Astrocyte (in vitro differentiated cells and primary cell): ENCODE data around the gene ANKRD33B. TPM values are rescaled to one million over a fixed set of nuclear protein-coding genes. Genes with fewer than 3 reads are reported as not detected.

Source experiments
- DNase-seq: peaks from one replicate; pipeline ENCODE4 v3.0.0-alpha.2; 2010; ENCODE audit warnings: low read depth
- FAIRE-seq: peaks from 2 replicates; lab custom pipeline; 2011; peaks lifted over from hg19 to GRCh38; lab: Jason Lieb, UNC
- H2AFZ ChIP-seq: 2 replicates; pipeline ENCODE4 v1.6.0; 2012; ENCODE audit warnings: low read depth, low read length, inconsistent platforms
- H3K27ac ChIP-seq: 2 replicates; pipeline ENCODE4 v1.5.1; 2011; ENCODE audit warnings: low read depth, low read length, inconsistent platforms
- H3K27me3 ChIP-seq: 2 replicates; pipeline ENCODE4 v1.6.0; 2011; ENCODE audit warnings: low read length, inconsistent platforms; ENCODE audit not compliant: insufficient read depth
- H3K36me3 ChIP-seq: 2 replicates; pipeline ENCODE4 v1.5.1; 2011; ENCODE audit warnings: low read length, inconsistent platforms; ENCODE audit not compliant: insufficient read depth
- H3K4me1 ChIP-seq: 2 replicates; pipeline ENCODE4 v1.5.1; 2011; ENCODE audit warnings: low read length, inconsistent platforms; ENCODE audit not compliant: insufficient read depth
- H3K4me2 ChIP-seq: 2 replicates; pipeline ENCODE4 v1.6.0; 2012; ENCODE audit warnings: low read length, inconsistent platforms
- H3K4me3 ChIP-seq: 2 replicates; pipeline ENCODE4 v1.5.1; 2011; ENCODE audit warnings: low read depth, mild to moderate bottlenecking, low read length, inconsistent platforms; ENCODE audit not compliant: insufficient read depth
- H3K79me2 ChIP-seq: 2 replicates; pipeline ENCODE4 v1.6.0; 2012; ENCODE audit warnings: mild to moderate bottlenecking, low read length, inconsistent platforms; ENCODE audit not compliant: insufficient read depth
- H3K9ac ChIP-seq: 2 replicates; pipeline ENCODE4 v1.6.0; 2012; ENCODE audit warnings: mild to moderate bottlenecking, low read length, inconsistent platforms
- H3K9me3 ChIP-seq: 2 replicates; pipeline ENCODE4 v1.5.1; 2012; ENCODE audit warnings: low read depth, mild to moderate bottlenecking, low read length, inconsistent platforms; ENCODE audit not compliant: insufficient read depth
- H4K20me1 ChIP-seq: 2 replicates; pipeline ENCODE4 v1.6.0; 2012; ENCODE audit warnings: low read length, inconsistent platforms; ENCODE audit not compliant: insufficient read depth
- H3K27ac Mint-ChIP-seq: one replicate; pipeline ENCODE4 v1.8.0; 2021; ENCODE audit warnings: mild to moderate bottlenecking, mixed read lengths; ENCODE audit not compliant: unreplicated experiment
- H3K27me3 Mint-ChIP-seq: one replicate; pipeline ENCODE4 v1.8.0; 2021; ENCODE audit warnings: low read depth, mixed read lengths; ENCODE audit not compliant: unreplicated experiment
- H3K36me3 Mint-ChIP-seq: one replicate; pipeline ENCODE4 v1.8.0; 2021; ENCODE audit warnings: low read depth, mixed read lengths; ENCODE audit not compliant: unreplicated experiment
- H3K4me1 Mint-ChIP-seq: one replicate; pipeline ENCODE4 v1.8.0; 2021; ENCODE audit warnings: low read depth, mixed read lengths; ENCODE audit not compliant: unreplicated experiment
- H3K4me3 Mint-ChIP-seq: one replicate; pipeline ENCODE4 v1.8.0; 2021; ENCODE audit warnings: mild to moderate bottlenecking, moderate library complexity, mixed read lengths; ENCODE audit not compliant: unreplicated experiment
- H3K9me3 Mint-ChIP-seq: one replicate; pipeline ENCODE4 v1.8.0; 2021; ENCODE audit warnings: mild to moderate bottlenecking, mixed read lengths; ENCODE audit not compliant: unreplicated experiment
- CTCF ChIP-seq: IDR thresholded peaks from 2 replicates; pipeline ENCODE4 v1.5.1; 2011; ENCODE audit warnings: low read depth, mild to moderate bottlenecking, inconsistent platforms, low read length, moderate library complexity; ENCODE audit not compliant: insufficient read depth
- EZH2 ChIP-seq: IDR thresholded peaks from 2 replicates; pipeline ENCODE4 v1.6.1; 2012; ENCODE audit warnings: mild to moderate bottlenecking, low read length, inconsistent platforms; ENCODE audit not compliant: insufficient read depth
- total RNA-seq: library from RNA; stranded (reverse); gene quantifications from 2 replicates; pipeline ENCODE4 v1.2.1, GENCODE V29; 2021

Gene ANKRD33B
- total RNA-seq, 1 donor from 2014 or later, result 22.7 TPM

DNA sequence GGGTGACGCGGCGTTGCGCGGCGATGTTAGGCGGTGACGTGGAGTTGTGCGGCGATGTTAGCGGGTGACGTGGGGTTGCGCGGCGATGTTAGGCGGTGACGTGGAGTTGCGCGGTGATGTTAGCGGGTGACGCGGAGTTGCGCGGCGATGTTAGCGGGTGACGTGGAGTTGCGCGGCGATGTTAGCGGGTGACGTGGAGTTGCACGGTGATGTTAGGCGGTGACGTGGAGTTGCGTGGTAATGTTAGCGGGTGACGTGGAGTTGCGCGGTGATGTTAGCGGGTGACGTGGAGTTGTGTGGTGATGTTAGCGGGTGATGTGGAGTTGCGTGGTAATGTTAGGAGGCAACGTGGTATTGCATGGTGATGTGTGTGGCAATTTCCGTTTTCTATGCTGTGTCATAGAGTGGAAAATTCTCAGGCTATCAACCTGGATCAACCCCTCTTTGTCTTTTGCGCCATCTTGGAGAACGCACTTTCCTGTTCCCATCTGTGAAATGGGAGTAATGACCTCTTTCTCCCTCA, 76.0 kb downstream of the ANKRD33B start:
- DNase-seq, result no peak
- peaks cover 9% of the 10 kb centered on the region for H3K36me3 Mint-ChIP-seq
- Histone ChIP-seq H3K4me3 (no peak overlapping the region), H3K27ac (no peak overlapping the region), H3K4me2 (no peak overlapping the region), H3K4me1 (peaks cover 15% of the 10 kb centered on the region), H2AFZ (no peak overlapping the region), H3K79me2 (no peaks in the 10 kb centered on the region), H4K20me1 (peaks cover 6% of the 10 kb centered on the region), H3K9me3 (peaks cover 3% of the 10 kb centered on the region), H3K27me3 (no peaks in the 10 kb centered on the region), H3K9ac (no peak overlapping the region), H3K36me3 (no peaks in the 10 kb centered on the region)
- H3K9me3 Mint-ChIP-seq, result peaks cover 4% of the 10 kb centered on the region
- peaks cover 23% of the 10 kb centered on the region for H3K4me1 Mint-ChIP-seq
- no peak overlapping the region for H3K27ac Mint-ChIP-seq
- TF ChIP-seq CTCF (no peak), EZH2 (no peak)
- H3K27me3 Mint-ChIP-seq, result no peaks in the 10 kb centered on the region
- FAIRE-seq, result no peak
- H3K4me3 Mint-ChIP-seq, result no peak overlapping the region

DNA sequence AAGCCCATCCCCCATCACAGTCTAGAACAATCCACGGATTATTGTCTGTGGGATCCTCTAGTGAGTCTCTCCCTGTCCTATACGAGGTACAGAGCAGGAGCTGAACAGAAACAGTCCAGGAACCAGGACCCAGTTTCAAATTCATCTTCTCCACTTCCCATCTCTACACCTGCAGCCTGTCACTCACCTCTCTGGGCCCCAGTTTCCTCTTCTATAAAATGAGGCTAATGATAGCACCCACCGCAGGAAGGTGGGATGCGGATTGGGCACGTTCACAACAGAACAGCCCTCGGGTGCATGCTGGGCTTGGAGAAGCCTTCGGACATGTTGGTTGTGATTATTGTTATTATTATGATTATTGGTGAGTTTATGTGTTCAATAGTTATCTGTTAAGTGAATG, 78.5 kb downstream of the ANKRD33B start:
- Mint-ChIP-seq H3K4me1 (peaks cover 9% of the 10 kb centered on the region), H3K9me3 (peaks cover 4% of the 10 kb centered on the region)
- no peak for FAIRE-seq

More for the DNA sequence above, 78.5 kb downstream of the ANKRD33B start:
- Histone ChIP-seq H3K9ac (no peak overlapping the region), H3K9me3 (peaks cover 3% of the 10 kb centered on the region), H3K4me1 (no peaks in the 10 kb centered on the region), H3K36me3 (no peaks in the 10 kb centered on the region), H3K4me3 (no peak overlapping the region), H3K27me3 (no peaks in the 10 kb centered on the region), H2AFZ (no peak overlapping the region), H4K20me1 (peaks cover 6% of the 10 kb centered on the region), H3K4me2 (no peak overlapping the region), H3K27ac (no peak overlapping the region), H3K79me2 (no peaks in the 10 kb centered on the region)
- H3K27me3 Mint-ChIP-seq, result no peaks in the 10 kb centered on the region
- DNase-seq, result no peak
- peaks cover 18% of the 10 kb centered on the region for H3K36me3 Mint-ChIP-seq
- H3K27ac Mint-ChIP-seq, result no peak overlapping the region
- TF ChIP-seq CTCF, result no peak
- no peak for TF ChIP-seq EZH2
- no peak overlapping the region for H3K4me3 Mint-ChIP-seq
